ENCODE data around the gene EIF4G3. TPM values are rescaled to one million over a fixed set of nuclear protein-coding genes. Genes with fewer than 3 reads are reported as not detected.

The EIF4G3 gene
- total and polyA plus RNA-seq, 9 of the 15 experiments (the other 6 are each of a cell fraction or from before 2014, with no cell fraction given) = 6.7 to 40.5 (median 32.1) TPM

- TF ChIP-seq ZNF175 (CRISPR knock-in tag; IDR thresholded peaks at IDR 0.05; ENCODE audit: low read depth) = peak; percentile 93
- TF ChIP-seq NR2C1 (IDR thresholded peaks at IDR 0.05) = no peak
- TF ChIP-seq NR2C1 (tag; IDR thresholded peaks at IDR 0.05) = no peak
- peak; percentile 64; the same call in 1 of the 2 replicates for TF ChIP-seq FOSL1 (tag; conservative IDR thresholded peaks at IDR 0.05)
- TF ChIP-seq HMGN3 (IDR thresholded peaks at IDR 0.05; ENCODE audit: borderline replicate concordance, extremely low read depth, insufficient read length, low read depth, low read length) = peak; percentile 28
- no peak for TF ChIP-seq TCFL5 (CRISPR knock-in tag; conservative IDR thresholded peaks at IDR 0.05)
- TF ChIP-seq HDAC1 (IDR thresholded peaks at IDR 0.05) = peak in 1 of 2 experiments; percentile 16; a peak in 1 of 4 replicates
- no peak for TF ChIP-seq ZFP91 (CRISPR knock-in tag; IDR thresholded peaks at IDR 0.05)
- 0 out of 2 replicates have a peak, but pooled peaks have one; percentile 0 for TF ChIP-seq ELF2 (CRISPR knock-in tag; IDR thresholded peaks at IDR 0.05)
- TF ChIP-seq ZNF239 (CRISPR knock-in tag; IDR thresholded peaks at IDR 0.05) = no peak
- TF ChIP-seq MXD1 (CRISPR knock-in tag; IDR thresholded peaks at IDR 0.05; ENCODE audit: borderline replicate concordance, poor library complexity, severe bottlenecking) = no peak
- TF ChIP-seq ZNF511 (CRISPR knock-in tag; IDR thresholded peaks at IDR 0.05) = peak; percentile 52; the same call in 1 of the 2 replicates
- TF ChIP-seq TAF15 (IDR thresholded peaks at IDR 0.05; ENCODE audit: low read depth, low read length) = no peak
- TF ChIP-seq POLR2A (conservative IDR thresholded peaks at IDR 0.05) = peak; percentile 85
- TF ChIP-seq SMC3 (conservative IDR thresholded peaks at IDR 0.05; ENCODE audit: insufficient read depth, low read depth, low read length) = 0 out of 2 replicates have a peak, but pooled peaks have one; percentile 11
- TF ChIP-seq MTA3 (IDR thresholded peaks at IDR 0.05; ENCODE audit: borderline replicate concordance) = peak; percentile 39
- TF ChIP-seq MAX (CRISPR knock-in tag; IDR thresholded peaks at IDR 0.05) = 0 out of 2 replicates have a peak, but pooled peaks have one; percentile 19
- peak; percentile 15; the same call in 1 of the 2 replicates for TF ChIP-seq KLF6 (CRISPR knock-in tag; IDR thresholded peaks at IDR 0.05; ENCODE audit: borderline replicate concordance)
- peak; percentile 26 for TF ChIP-seq NEUROD1 (IDR thresholded peaks at IDR 0.05; ENCODE audit: borderline replicate concordance, low read depth, low read length, partially characterized antibody)
- no peak for TF ChIP-seq HLTF (IDR thresholded peaks at IDR 0.05)
- TF ChIP-seq ZNF639 (CRISPR knock-in tag; conservative IDR thresholded peaks at IDR 0.05 in 1 of 2, IDR thresholded peaks at IDR 0.05 in 1 of 2) = peak in 1 of 2 experiments; percentile 70; a peak in 1 of 4 replicates
- TF ChIP-seq TBP (optimal IDR thresholded peaks at IDR 0.05; ENCODE audit: low read depth, low read length) = peak; percentile 77
Observed at GRCh38 chr1:20787029-20787839, 389.5 kb downstream of the EIF4G3 start, which contains the start of gene HP1BP3 (continued).

Data from K562 (cell line).